NCI-H187 treated with DMSO at 0.1 percent for 48 hours (cell line): ENCODE results near the gene APLP1.
"Not testable (repeated sequence)": the region's sequence is repeated elsewhere in the genome, so short reads cannot be mapped to it uniquely, and the experiment has no call there.

Experiments used
- DNase-seq: peaks from one replicate; lab custom pipeline; 2025; lab: John Stamatoyannopoulos, UW

The APLP1 gene

DNA sequence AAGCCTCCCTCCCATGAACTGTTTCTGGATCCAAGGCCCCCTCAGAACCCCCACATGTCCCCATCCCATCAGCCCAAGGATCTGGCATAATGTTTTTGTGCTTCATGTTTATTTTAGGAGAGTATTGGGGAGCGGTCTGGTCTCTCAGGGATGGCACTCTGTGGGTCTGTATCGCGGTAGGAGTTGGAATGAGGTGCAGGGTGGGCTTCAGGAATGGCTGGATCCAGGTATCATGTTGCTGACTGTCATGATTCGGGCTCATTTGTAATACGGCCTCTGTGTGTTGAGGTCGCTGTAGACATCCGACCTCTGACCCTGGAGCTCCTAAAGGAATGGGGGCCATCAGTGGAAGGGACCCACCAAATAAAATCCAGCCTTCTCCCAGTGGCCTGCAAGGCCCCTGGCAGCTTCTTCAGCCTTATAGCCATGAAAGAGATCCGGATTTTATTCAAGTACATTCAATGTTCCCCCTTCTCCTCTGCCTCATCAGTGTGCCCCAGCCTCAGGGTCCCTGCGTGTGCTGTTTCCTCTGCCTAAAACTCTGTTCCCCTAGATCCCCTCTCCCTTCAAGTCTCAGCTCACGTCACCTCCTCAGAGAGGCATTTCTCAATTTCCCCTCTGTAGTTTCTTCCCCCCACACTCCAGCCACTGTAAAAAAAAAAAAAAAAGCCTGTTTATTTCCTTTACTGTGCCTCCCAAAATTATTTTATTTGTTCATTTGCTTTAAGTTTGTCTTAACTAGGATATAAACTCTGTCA lies 36.1 kb downstream of the APLP1 start:
- DNase-seq = no peak

DNA sequence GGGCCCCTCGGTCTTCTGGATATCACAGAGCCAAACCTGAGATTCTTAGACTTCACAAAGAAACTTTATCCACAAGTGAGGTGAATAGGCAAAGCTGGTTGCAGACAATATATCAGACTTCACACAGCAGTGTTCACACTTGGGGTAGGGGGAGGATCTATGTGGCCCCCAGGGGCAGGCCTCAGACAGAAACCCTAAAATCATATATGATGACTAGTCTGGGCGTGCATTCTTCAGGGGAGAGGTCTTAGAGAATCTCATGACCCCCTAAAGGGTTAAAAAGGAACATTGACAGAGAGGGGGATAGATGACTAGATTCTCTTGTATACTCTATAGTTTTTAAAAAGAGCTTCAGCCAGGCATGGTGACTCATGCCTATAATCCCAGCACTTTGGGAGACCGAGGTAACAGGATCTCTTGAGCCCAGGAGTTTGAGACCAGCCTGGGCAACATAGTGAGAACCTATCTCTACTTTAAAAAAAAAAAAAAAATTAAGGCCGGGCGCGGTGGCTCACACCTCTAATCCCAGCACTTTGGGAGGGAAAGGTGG lies 36.9 kb downstream of the APLP1 start:
- no peak for DNase-seq

- DNase-seq = no peak
These were observed 39.0 kb downstream of the APLP1 start for GRCh38 chr19:35907377-35907745.

GRCh38 chr19:35908010-35908441 lies 39.7 kb downstream of the APLP1 start, which contains the start of gene TYROBP:
TYROBP (minus strand) TSS chr19:35908295; CDS start chr19:35908228, 67 bp downstream.
- no peak for DNase-seq

DNA sequence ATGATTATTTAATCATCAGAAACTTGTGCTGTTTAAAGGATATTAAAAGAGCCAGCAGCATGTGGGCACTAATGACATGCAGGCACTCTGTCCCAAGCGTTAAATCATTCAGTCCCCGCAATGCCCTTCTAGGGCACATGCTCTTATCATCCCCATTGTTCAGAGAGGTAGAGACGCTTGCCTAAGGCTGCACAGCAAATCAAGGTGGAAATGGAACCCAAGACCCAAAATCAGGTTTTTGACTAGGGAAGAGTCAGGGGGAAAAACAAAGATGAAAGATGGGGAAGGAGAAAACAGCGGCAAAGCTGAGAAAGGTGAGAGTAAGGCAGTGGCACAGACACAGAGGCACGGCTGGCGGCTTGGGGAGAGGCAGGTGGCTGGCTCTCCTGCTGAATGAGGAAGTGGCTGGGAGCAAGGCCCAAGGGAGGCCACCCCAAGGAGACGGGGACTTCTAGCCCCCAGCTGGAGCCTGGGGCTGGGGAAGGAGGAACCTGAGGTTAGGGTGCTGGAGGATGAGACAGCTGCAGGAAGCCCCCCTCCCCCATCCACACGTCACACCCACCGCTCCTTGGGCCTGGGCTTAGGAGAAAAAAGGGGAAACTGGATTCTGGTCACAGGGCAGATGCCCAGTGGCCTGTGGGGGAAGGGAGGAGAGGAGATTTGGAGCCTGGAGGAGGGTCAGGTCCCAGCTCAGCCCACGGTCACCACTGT lies 40.8 kb downstream of the APLP1 start:
- DNase-seq = no peak

DNA sequence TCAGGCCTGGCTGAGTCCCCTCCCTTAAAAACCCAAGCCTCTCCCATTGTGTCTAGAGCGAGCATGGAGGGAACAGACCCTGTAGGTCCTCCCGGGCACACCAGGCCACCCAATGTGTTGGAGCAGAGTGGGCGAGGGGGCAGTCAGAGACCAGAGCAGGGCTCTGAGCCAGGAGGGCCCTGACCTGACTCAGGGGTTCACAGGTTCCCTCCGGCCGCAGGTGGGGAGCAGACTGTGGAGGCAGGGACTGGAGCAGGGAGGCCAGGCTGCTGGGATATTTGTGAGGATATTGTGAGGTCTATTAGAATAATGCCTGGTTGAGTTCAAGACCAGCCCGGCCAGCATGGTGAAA lies 41.3 kb downstream of the APLP1 start:
- no peak for DNase-seq

DNA sequence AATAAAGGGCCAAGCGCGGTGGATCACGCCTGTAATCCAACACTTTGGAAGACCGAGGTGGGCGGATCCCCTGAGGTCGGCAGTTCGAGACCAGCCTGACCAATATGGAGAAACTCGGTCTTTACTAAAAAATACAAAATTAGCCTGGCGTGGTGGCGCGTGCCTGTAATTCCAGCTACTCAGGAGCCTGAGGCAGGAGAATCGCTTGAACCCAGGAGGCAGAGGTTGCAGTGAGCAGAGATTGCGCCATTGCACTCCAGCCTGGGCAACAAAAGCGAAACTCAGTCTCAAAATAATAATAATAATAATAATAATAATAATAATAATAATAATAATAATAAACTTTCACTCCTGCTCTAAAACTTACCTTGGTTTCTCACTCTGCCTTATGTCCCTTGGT lies 42.0 kb downstream of the APLP1 start:
- not testable (repeated sequence) for DNase-seq

DNA sequence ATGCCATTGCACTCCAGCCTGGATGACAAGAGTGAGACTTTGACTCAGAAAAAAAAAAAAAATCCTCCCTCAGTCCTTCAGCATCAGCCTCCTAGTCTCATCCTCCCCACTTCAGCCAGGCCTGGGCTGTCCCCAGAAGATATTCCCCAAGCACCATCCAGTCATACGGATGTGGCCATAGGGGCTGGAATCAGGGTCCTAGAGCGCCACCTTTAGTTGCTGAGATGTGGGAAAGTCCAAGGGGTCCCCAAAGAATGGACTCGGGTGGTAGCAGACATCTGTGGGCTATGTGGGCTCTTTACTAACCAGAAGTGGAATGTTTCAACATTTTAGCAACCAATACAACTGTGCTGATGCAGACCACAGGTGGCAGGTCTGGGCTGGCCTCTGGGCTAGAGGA lies 42.8 kb downstream of the APLP1 start:
- DNase-seq = no peak

GRCh38 chr19:35911790-35912189 lies 43.4 kb downstream of the APLP1 start:
- no peak for DNase-seq

- DNase-seq = no peak
These were observed 45.2 kb downstream of the APLP1 start for GRCh38 chr19:35913589-35913988.

DNA sequence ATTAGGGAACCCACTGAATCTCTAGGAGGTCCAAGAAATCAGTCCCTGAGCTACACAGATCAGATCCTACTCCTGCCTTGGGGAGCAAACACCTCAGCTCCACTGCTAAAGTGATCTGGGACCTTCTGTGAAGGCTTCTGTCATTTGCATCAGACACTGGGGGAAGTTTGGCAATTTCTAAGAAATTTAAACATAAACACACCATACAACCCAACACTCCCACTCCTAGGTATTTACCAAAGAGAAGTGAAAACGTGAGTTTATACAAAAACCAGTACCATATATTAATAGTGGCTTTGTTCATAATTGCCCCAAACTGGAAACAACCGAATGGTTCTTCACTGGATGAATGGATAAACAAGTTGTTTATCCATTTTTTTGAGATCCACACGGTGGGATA lies 47.1 kb downstream of the APLP1 start:
- DNase-seq = no peak

GRCh38 chr19:35919306-35919705 lies 50.9 kb downstream of the APLP1 start:
- DNase-seq = no peak

DNA sequence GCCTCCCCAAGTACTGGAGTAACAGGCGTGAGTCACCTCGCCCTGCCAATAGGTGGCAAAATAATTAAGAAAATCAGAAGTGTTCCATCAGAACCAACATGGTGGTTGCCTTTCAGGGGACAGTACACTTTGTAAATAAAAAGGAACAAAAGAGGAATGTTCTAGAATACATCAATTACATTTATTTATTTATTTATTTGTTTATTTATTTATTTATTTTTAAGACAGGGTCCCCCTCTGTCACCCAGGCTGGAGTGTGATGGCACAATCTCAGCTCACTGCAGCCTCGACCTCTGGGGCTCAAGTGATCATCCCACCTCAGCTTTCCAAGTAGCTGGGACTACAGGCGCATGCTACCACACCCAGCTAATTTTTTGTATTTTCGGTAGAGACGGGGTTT lies 52.6 kb downstream of the APLP1 start:
- no peak for DNase-seq

DNA sequence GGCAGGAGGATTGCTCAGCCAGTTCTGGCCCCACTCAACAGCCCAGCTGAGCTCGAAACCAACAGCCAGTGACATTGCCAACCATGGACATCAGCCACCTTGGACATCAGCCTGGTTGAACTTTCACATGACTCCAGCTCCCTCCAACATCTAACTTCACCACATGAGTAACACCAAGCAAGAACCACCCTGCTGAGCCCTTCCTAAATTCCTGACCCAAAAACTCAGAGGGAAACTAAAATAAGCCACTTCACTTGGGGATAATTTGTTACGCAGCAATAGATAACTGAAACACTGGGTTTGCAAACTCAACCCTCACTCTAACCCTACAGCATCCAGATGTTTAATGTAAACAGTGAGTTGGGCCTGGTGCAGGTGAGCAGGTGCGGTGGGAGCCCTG lies 57.1 kb downstream of the APLP1 start:
- DNase-seq = no peak

- DNase-seq = no peak
These were observed 60.1 kb downstream of the APLP1 start for GRCh38 chr19:35928507-35928906.
